Activated CD4-positive, alpha-beta T cell treated with anti-CD3 and anti-CD28 coated beads, Interleukin-2, amount 50 U/mL, for 48 hours (primary cell): ENCODE results near the gene FAM118B.

Source experiments
- DNase-seq, 2 experiments: peaks; one replicate each; pipeline ENCODE4 v3.0.0-alpha.2; 2020

The FAM118B gene

GRCh38 chr11:126211236-126212088 is at the start of gene FAM118B, which contains the start of gene RPUSD4:
Gene FAM118B (plus strand): TSS chr11:126211782. CDS start chr11:126235002, 23,220 bp downstream.
Gene RPUSD4 (minus strand): TSS chr11:126211650. CDS start chr11:126211638, 12 bp downstream.
- DNase-seq, result peak; percentile 99

- DNase-seq, result no peak
These were observed 49.1 kb upstream of the FAM118B start for GRCh38 chr11:126162306-126163030.

- DNase-seq, result no peak
These were observed 48.4 kb upstream of the FAM118B start for GRCh38 chr11:126163074-126163700.

GRCh38 chr11:126163779-126164178 is 47.8 kb upstream of the FAM118B start:
- DNase-seq, result no peak

- DNase-seq, result no peak
These were observed 46.8 kb upstream of the FAM118B start for GRCh38 chr11:126164781-126165180.

- no peak for DNase-seq
These were observed 46.3 kb upstream of the FAM118B start for GRCh38 chr11:126165311-126165720.

- no peak for DNase-seq
These were observed 45.8 kb upstream of the FAM118B start for GRCh38 chr11:126165757-126166156.

GRCh38 chr11:126166413-126166812 is 45.2 kb upstream of the FAM118B start:
- DNase-seq, result no peak

- no peak for DNase-seq
These were observed 44.1 kb upstream of the FAM118B start for GRCh38 chr11:126167488-126167887.

- no peak for DNase-seq
These were observed 42.3 kb upstream of the FAM118B start for GRCh38 chr11:126169291-126169690.

GRCh38 chr11:126172596-126173038 is 39.0 kb upstream of the FAM118B start:
- DNase-seq, result no peak

GRCh38 chr11:126173257-126173656 is 38.3 kb upstream of the FAM118B start:
- no peak for DNase-seq

GRCh38 chr11:126174816-126175215 is 36.8 kb upstream of the FAM118B start:
- DNase-seq, result no peak

GRCh38 chr11:126175393-126175792 is 36.2 kb upstream of the FAM118B start:
- no peak for DNase-seq

GRCh38 chr11:126176853-126177470 is 34.6 kb upstream of the FAM118B start:
- DNase-seq, result no peak

GRCh38 chr11:126181939-126182730 is 29.4 kb upstream of the FAM118B start:
- no peak for DNase-seq

- no peak for DNase-seq
These were observed 28.7 kb upstream of the FAM118B start for GRCh38 chr11:126182787-126183445.

GRCh38 chr11:126185259-126186024 is 26.1 kb upstream of the FAM118B start:
- no peak for DNase-seq

- DNase-seq, result no peak
These were observed 25.4 kb upstream of the FAM118B start for GRCh38 chr11:126186025-126186698.
